Astrocyte of the spinal cord (primary cell): Measurements from ENCODE around the gene RHOT1.
"Not testable (repeated sequence)": the region's sequence is repeated elsewhere in the genome, so short reads cannot be mapped to it uniquely, and the experiment has no call there.

ENCODE experiments used
- DNase-seq: peaks from one replicate; pipeline ENCODE4 v3.0.0; 2011; ENCODE audit warnings: low read depth, low spot score
- H3K4me3 ChIP-seq: 2 replicates; pipeline ENCODE4 v1.5.1; 2011; ENCODE audit warnings: low read depth, mild to moderate bottlenecking, low read length, moderate library complexity
- CTCF ChIP-seq: IDR thresholded peaks from 2 replicates; pipeline ENCODE4 v1.5.1; 2012; ENCODE audit warnings: low read depth, mild to moderate bottlenecking, low read length, inconsistent platforms
- in situ Hi-C: cut with HindIII; loops from 2 replicates; pipeline ENCODE4 v1.10.0; 2017; ENCODE audit warnings: low sequenced_read_pairs

Gene RHOT1

GRCh38 chr17:32124985-32125847 is 17.1 kb upstream of the RHOT1 start:
- in situ Hi-C loops: no loop called here
- H3K4me3 ChIP-seq: no peak overlapping the region
- no peak for DNase-seq
- TF ChIP-seq CTCF: no peak

- no peak overlapping the region for H3K4me3 ChIP-seq
- in situ Hi-C loops: no loop called here
- no peak for TF ChIP-seq CTCF
- DNase-seq: no peak
Measured at GRCh38 chr17:32125848-32126153, 16.5 kb upstream of the RHOT1 start.

GRCh38 chr17:32126325-32126724 is 16.0 kb upstream of the RHOT1 start:
- in situ Hi-C loops: no loop called here
- no peak for TF ChIP-seq CTCF
- no peak overlapping the region for H3K4me3 ChIP-seq
- no peak for DNase-seq

- no peak for DNase-seq
- H3K4me3 ChIP-seq: no peak overlapping the region
- TF ChIP-seq CTCF: no peak
- in situ Hi-C loops: no loop called here
Measured at GRCh38 chr17:32126746-32127145, 15.6 kb upstream of the RHOT1 start.

GRCh38 chr17:32127158-32127897 is 15.0 kb upstream of the RHOT1 start:
- peak overlapping the region; percentile 65 for H3K4me3 ChIP-seq
- TF ChIP-seq CTCF: no peak
- peak; percentile 68 for DNase-seq
- in situ Hi-C loops: no loop called here

GRCh38 chr17:32128470-32128869 is 13.8 kb upstream of the RHOT1 start:
- in situ Hi-C loops, DNase-seq: not testable (repeated sequence)
- H3K4me3 ChIP-seq: peak overlapping the region; percentile 65

GRCh38 chr17:32135497-32136117 is 6.7 kb upstream of the RHOT1 start:
- peak; percentile 12 for TF ChIP-seq CTCF
- DNase-seq, H3K4me3 ChIP-seq, in situ Hi-C loops: not testable (repeated sequence)
